Measurements from ENCODE around the gene ARID2.

The ARID2 gene

GRCh38 chr12:45944771-45945170 is 215.3 kb downstream of the ARID2 start:
- DNase-seq, result no peak

- no peak for DNase-seq
Observed at GRCh38 chr12:45946435-45946834, 216.9 kb downstream of the ARID2 start.

GRCh38 chr12:45948546-45948945 is 219.0 kb downstream of the ARID2 start:
- no peak for DNase-seq
